ENCODE results near the gene SOX6. TPM values are rescaled to one million over a fixed set of nuclear protein-coding genes. Genes with fewer than 3 reads are reported as not detected.

SOX6 gene
- total RNA-seq, 4 donors from 2014 or later: 25.3 to 42.3 (median 37.4) TPM

DNA sequence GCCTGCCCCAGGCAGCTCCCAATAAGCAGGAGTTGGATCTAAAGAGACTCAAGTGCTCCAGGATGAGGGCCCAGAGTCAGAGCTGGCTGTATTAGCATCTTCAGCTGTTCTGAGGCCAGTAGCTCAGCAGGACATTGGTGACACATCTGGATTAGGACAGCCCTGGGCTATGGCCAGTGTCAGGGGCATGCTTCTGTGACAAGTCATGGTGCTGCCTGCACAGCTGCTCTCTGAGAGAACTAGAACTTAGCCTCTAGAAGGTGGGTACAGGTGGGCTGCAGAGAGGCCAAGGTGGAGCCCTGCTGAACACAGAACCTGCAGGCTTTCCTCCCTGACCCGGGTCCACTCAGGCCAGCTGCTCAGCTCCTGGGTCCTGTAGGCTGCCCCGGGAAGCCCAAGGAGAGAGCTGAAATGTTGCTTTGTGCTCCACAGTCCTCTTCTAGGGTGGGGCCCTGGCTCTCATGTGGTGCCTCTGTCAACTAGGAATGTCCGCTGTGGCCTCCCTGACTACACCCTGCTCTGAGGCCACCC is 426.9 kb downstream of the SOX6 start:
- Histone ChIP-seq H3K27ac (no peak overlapping the region), H3K36me3 (no peaks in the 10 kb centered on the region), H3K4me3 (no peak overlapping the region), H3K9me3 (no peaks in the 10 kb centered on the region), H3K4me1 (no peaks in the 10 kb centered on the region), H3K27me3 (no peaks in the 10 kb centered on the region)
- intact Hi-C loops (cut with DNase I; ENCODE audit: low total_unique reads) (no loop called here), in situ Hi-C loops (cut with MboI; ENCODE audit: low sequenced_read_pairs in 4 of 4) (loop anchor here in 1 of 4 donors (25.0 kb wide), 1 partner anchor 683 kb away; no protein-coding TSS in a partner anchor)
- TF ChIP-seq CTCF (IDR thresholded peaks at IDR 0.05 in 4 of 5, conservative IDR thresholded peaks at IDR 0.05 in 1 of 5) (no peak), POLR2A (IDR thresholded peaks at IDR 0.05) (no peak)
- ATAC-seq (no peak), DNase-seq (no peak)

GRCh38 chr11:15927864-15928217 is 428.5 kb downstream of the SOX6 start:
- Histone ChIP-seq H3K27ac (no peak overlapping the region), H3K36me3 (no peaks in the 10 kb centered on the region), H3K4me1 (no peaks in the 10 kb centered on the region), H3K9me3 (no peaks in the 10 kb centered on the region), H3K4me3 (no peak overlapping the region), H3K27me3 (no peaks in the 10 kb centered on the region)
- DNase-seq (no peak), ATAC-seq (no peak)
- no peak for TF ChIP-seq CTCF (IDR thresholded peaks at IDR 0.05 in 4 of 5, conservative IDR thresholded peaks at IDR 0.05 in 1 of 5)
- no peak for TF ChIP-seq POLR2A (IDR thresholded peaks at IDR 0.05)
- intact Hi-C loops (cut with DNase I; ENCODE audit: low total_unique reads) (no loop called here), in situ Hi-C loops (cut with MboI; ENCODE audit: low sequenced_read_pairs in 4 of 4) (loop anchor here in 1 of 4 donors (25.0 kb wide), 1 partner anchor 684 kb away; no protein-coding TSS in a partner anchor)

- no peaks in the 10 kb centered on the region for H3K36me3 ChIP-seq
- intact Hi-C loops (cut with DNase I; ENCODE audit: low total_unique reads) (no loop called here), in situ Hi-C loops (cut with MboI; ENCODE audit: low sequenced_read_pairs in 4 of 4) (loop anchor here in 1 of 4 donors (25.0 kb wide), 1 partner anchor 685 kb away; no protein-coding TSS in a partner anchor)
- ATAC-seq: no peak
- TF ChIP-seq POLR2A (IDR thresholded peaks at IDR 0.05): no peak
- TF ChIP-seq CTCF (IDR thresholded peaks at IDR 0.05 in 4 of 5, conservative IDR thresholded peaks at IDR 0.05 in 1 of 5): no peak
- H3K27ac ChIP-seq: no peak overlapping the region
- DNase-seq: no peak
- H3K4me1 ChIP-seq: no peaks in the 10 kb centered on the region
- H3K9me3 ChIP-seq: no peaks in the 10 kb centered on the region
- H3K4me3 ChIP-seq: no peak overlapping the region
- H3K27me3 ChIP-seq: no peaks in the 10 kb centered on the region
These were observed 429.0 kb downstream of the SOX6 start for GRCh38 chr11:15927196-15927863.

DNA sequence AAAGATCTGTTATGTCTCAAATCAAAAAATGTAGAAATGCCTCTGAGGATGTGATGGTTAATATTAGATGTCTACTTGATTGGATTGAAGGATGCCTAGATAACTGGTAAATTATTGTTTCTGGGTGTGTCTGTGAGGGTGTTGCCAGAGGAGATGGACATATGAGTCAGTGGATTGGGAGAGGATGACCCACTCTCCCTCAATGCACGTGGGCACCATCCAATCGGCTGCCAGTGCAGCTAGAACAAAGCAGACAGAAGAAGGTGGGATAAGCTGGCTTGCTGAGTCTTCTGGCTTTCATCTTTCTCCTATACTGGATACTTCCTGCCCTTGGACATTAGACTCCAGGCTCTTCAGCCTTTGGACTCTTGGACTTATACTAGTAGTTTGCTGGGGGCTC is 430.3 kb downstream of the SOX6 start:
- DNase-seq (no peak), ATAC-seq (no peak)
- no peak overlapping the region for H3K27ac ChIP-seq
- in situ Hi-C loops (cut with MboI; ENCODE audit: low sequenced_read_pairs in 4 of 4): loop anchor here in 1 of 4 donors (25.0 kb wide), 1 partner anchor 686 kb away; no protein-coding TSS in a partner anchor
- H3K36me3 ChIP-seq: no peaks in the 10 kb centered on the region
- intact Hi-C loops (cut with DNase I; ENCODE audit: low total_unique reads): no loop called here
- H3K9me3 ChIP-seq: no peaks in the 10 kb centered on the region
- H3K4me1 ChIP-seq: no peaks in the 10 kb centered on the region
- TF ChIP-seq POLR2A (IDR thresholded peaks at IDR 0.05): no peak
- TF ChIP-seq CTCF (IDR thresholded peaks at IDR 0.05 in 4 of 5, conservative IDR thresholded peaks at IDR 0.05 in 1 of 5): no peak
- no peak overlapping the region for H3K4me3 ChIP-seq
- H3K27me3 ChIP-seq: no peaks in the 10 kb centered on the region
